Measurements from ENCODE around the gene RNF141.
A peak's percentile ranks its signal among the peaks of the same experiment; 100 is the strongest.

The RNF141 gene

GRCh38 chr11:10542776-10543175 is 1.8 kb upstream of the RNF141 start:
- no peaks in the 10 kb centered on the region for H3K9me3 Mint-ChIP-seq
- no peaks in the 10 kb centered on the region for H3K27me3 Mint-ChIP-seq
- peaks cover 28% of the 10 kb centered on the region for H3K4me1 Mint-ChIP-seq (ENCODE audit: low read depth)
- H3K4me3 Mint-ChIP-seq = no peak overlapping the region
- H3K27ac Mint-ChIP-seq = no peak overlapping the region
- no peaks in the 10 kb centered on the region for H3K36me3 Mint-ChIP-seq (ENCODE audit: low read depth)

GRCh38 chr11:10541561-10541930 is 559 bp upstream of the RNF141 start:
- Mint-ChIP-seq H3K4me1 (ENCODE audit: low read depth) (peaks cover 33% of the 10 kb centered on the region), H3K27me3 (no peaks in the 10 kb centered on the region), H3K27ac (peak overlapping the region; percentile 75)

GRCh38 chr11:10540546-10540914 is 457 bp downstream of the RNF141 start:
- no peaks in the 10 kb centered on the region for H3K9me3 Mint-ChIP-seq
- peak overlapping the region; percentile 81 for H3K4me3 Mint-ChIP-seq
- H3K36me3 Mint-ChIP-seq (ENCODE audit: low read depth) = no peaks in the 10 kb centered on the region
- peaks cover 41% of the 10 kb centered on the region for H3K4me1 Mint-ChIP-seq (ENCODE audit: low read depth)
- H3K27ac Mint-ChIP-seq = peak overlapping the region; percentile 86
- no peaks in the 10 kb centered on the region for H3K27me3 Mint-ChIP-seq

More at GRCh38 chr11:10541561-10541930, 559 bp upstream of the RNF141 start:
- H3K4me3 Mint-ChIP-seq = peak overlapping the region; percentile 81
- no peaks in the 10 kb centered on the region for H3K36me3 Mint-ChIP-seq (ENCODE audit: low read depth)
- H3K9me3 Mint-ChIP-seq = no peaks in the 10 kb centered on the region

GRCh38 chr11:10539339-10539738 is 1.6 kb downstream of the RNF141 start:
- no peaks in the 10 kb centered on the region for H3K27me3 Mint-ChIP-seq
- peaks cover 39% of the 10 kb centered on the region for H3K4me1 Mint-ChIP-seq (ENCODE audit: low read depth)
- H3K4me3 Mint-ChIP-seq = peak overlapping the region; percentile 81
- no peaks in the 10 kb centered on the region for H3K36me3 Mint-ChIP-seq (ENCODE audit: low read depth)
- H3K9me3 Mint-ChIP-seq = no peaks in the 10 kb centered on the region
- H3K27ac Mint-ChIP-seq = no peak overlapping the region

- Mint-ChIP-seq H3K27ac (no peak overlapping the region), H3K4me3 (no peak overlapping the region), H3K36me3 (ENCODE audit: low read depth) (peaks cover under 1% of the 10 kb centered on the region)
Observed at GRCh38 chr11:10538924-10539323, 2.1 kb downstream of the RNF141 start.

GRCh38 chr11:10537600-10537999 is 3.4 kb downstream of the RNF141 start:
- H3K36me3 Mint-ChIP-seq (ENCODE audit: low read depth) = peaks cover 10% of the 10 kb centered on the region
- H3K27ac Mint-ChIP-seq = no peak overlapping the region
- peaks cover 39% of the 10 kb centered on the region for H3K4me1 Mint-ChIP-seq (ENCODE audit: low read depth)
- no peaks in the 10 kb centered on the region for H3K27me3 Mint-ChIP-seq
- H3K4me3 Mint-ChIP-seq = no peak overlapping the region
- no peaks in the 10 kb centered on the region for H3K9me3 Mint-ChIP-seq

More at GRCh38 chr11:10538924-10539323, 2.1 kb downstream of the RNF141 start:
- no peaks in the 10 kb centered on the region for H3K9me3 Mint-ChIP-seq
- peaks cover 39% of the 10 kb centered on the region for H3K4me1 Mint-ChIP-seq (ENCODE audit: low read depth)
- no peaks in the 10 kb centered on the region for H3K27me3 Mint-ChIP-seq

GRCh38 chr11:10534316-10534715 is 6.7 kb downstream of the RNF141 start:
- H3K4me1 Mint-ChIP-seq (ENCODE audit: low read depth) = peaks cover 21% of the 10 kb centered on the region

GRCh38 chr11:10533323-10533722 is 7.7 kb downstream of the RNF141 start:
- Mint-ChIP-seq H3K36me3 (ENCODE audit: low read depth) (peaks cover 29% of the 10 kb centered on the region), H3K4me3 (no peak overlapping the region), H3K27me3 (no peaks in the 10 kb centered on the region), H3K9me3 (no peaks in the 10 kb centered on the region), H3K27ac (no peak overlapping the region), H3K4me1 (ENCODE audit: low read depth) (peaks cover 14% of the 10 kb centered on the region)

More at GRCh38 chr11:10534316-10534715, 6.7 kb downstream of the RNF141 start:
- Mint-ChIP-seq H3K27me3 (no peaks in the 10 kb centered on the region), H3K9me3 (no peaks in the 10 kb centered on the region), H3K27ac (no peak overlapping the region), H3K4me3 (no peak overlapping the region), H3K36me3 (ENCODE audit: low read depth) (peaks cover 20% of the 10 kb centered on the region)

GRCh38 chr11:10532526-10532925 is 8.5 kb downstream of the RNF141 start:
- no peak overlapping the region for H3K27ac Mint-ChIP-seq
- H3K4me1 Mint-ChIP-seq (ENCODE audit: low read depth) = peaks cover 16% of the 10 kb centered on the region
- no peak overlapping the region for H3K4me3 Mint-ChIP-seq
- H3K27me3 Mint-ChIP-seq = no peaks in the 10 kb centered on the region
- no peaks in the 10 kb centered on the region for H3K9me3 Mint-ChIP-seq
- H3K36me3 Mint-ChIP-seq (ENCODE audit: low read depth) = peaks cover 33% of the 10 kb centered on the region

- no peak overlapping the region for H3K4me3 Mint-ChIP-seq
- no peaks in the 10 kb centered on the region for H3K27me3 Mint-ChIP-seq
- peaks cover 20% of the 10 kb centered on the region for H3K4me1 Mint-ChIP-seq (ENCODE audit: low read depth)
- peaks cover 59% of the 10 kb centered on the region for H3K36me3 Mint-ChIP-seq (ENCODE audit: low read depth)
- H3K27ac Mint-ChIP-seq = no peak overlapping the region
- no peaks in the 10 kb centered on the region for H3K9me3 Mint-ChIP-seq
Observed at GRCh38 chr11:10529279-10529678, 11.7 kb downstream of the RNF141 start.

- Mint-ChIP-seq H3K27me3 (no peaks in the 10 kb centered on the region), H3K4me3 (no peak overlapping the region), H3K9me3 (no peaks in the 10 kb centered on the region), H3K4me1 (ENCODE audit: low read depth) (peaks cover 20% of the 10 kb centered on the region), H3K36me3 (ENCODE audit: low read depth) (peaks cover 59% of the 10 kb centered on the region), H3K27ac (no peak overlapping the region)
Observed at GRCh38 chr11:10528121-10528520, 12.9 kb downstream of the RNF141 start.

- H3K4me1 Mint-ChIP-seq (ENCODE audit: low read depth) = peaks cover 20% of the 10 kb centered on the region
- H3K36me3 Mint-ChIP-seq (ENCODE audit: low read depth) = peaks cover 56% of the 10 kb centered on the region
- no peaks in the 10 kb centered on the region for H3K27me3 Mint-ChIP-seq
- peak overlapping the region; percentile 66 for H3K27ac Mint-ChIP-seq
- H3K4me3 Mint-ChIP-seq = peak overlapping the region; percentile 22
- H3K9me3 Mint-ChIP-seq = no peaks in the 10 kb centered on the region
Observed at GRCh38 chr11:10526974-10527918, 13.7 kb downstream of the RNF141 start.

GRCh38 chr11:10524471-10524870 is 16.5 kb downstream of the RNF141 start:
- Mint-ChIP-seq H3K27ac (no peak overlapping the region), H3K9me3 (no peaks in the 10 kb centered on the region), H3K4me1 (ENCODE audit: low read depth) (peaks cover 20% of the 10 kb centered on the region), H3K27me3 (no peaks in the 10 kb centered on the region), H3K4me3 (no peak overlapping the region), H3K36me3 (ENCODE audit: low read depth) (peaks cover 63% of the 10 kb centered on the region)

GRCh38 chr11:10522921-10523320 is 18.1 kb downstream of the RNF141 start:
- H3K9me3 Mint-ChIP-seq = no peaks in the 10 kb centered on the region
- no peak overlapping the region for H3K27ac Mint-ChIP-seq
- peaks cover 57% of the 10 kb centered on the region for H3K36me3 Mint-ChIP-seq (ENCODE audit: low read depth)
- no peak overlapping the region for H3K4me3 Mint-ChIP-seq
- peaks cover 20% of the 10 kb centered on the region for H3K4me1 Mint-ChIP-seq (ENCODE audit: low read depth)
- no peaks in the 10 kb centered on the region for H3K27me3 Mint-ChIP-seq

- Mint-ChIP-seq H3K4me3 (no peak overlapping the region), H3K36me3 (ENCODE audit: low read depth) (peaks cover 56% of the 10 kb centered on the region), H3K27me3 (no peaks in the 10 kb centered on the region), H3K27ac (peak overlapping the region; percentile 5), H3K4me1 (ENCODE audit: low read depth) (peaks cover 15% of the 10 kb centered on the region), H3K9me3 (no peaks in the 10 kb centered on the region)
Observed at GRCh38 chr11:10522276-10522675, 18.7 kb downstream of the RNF141 start.

Data from stimulated activated naive CD8-positive, alpha-beta T cell treated with anti-CD3 and anti-CD28 coated beads, Interleukin-15, Interleukin-2, amounts not matched to agents 100 ng/mL and 50 ng/mL, for 24 hours (primary cell).